ENCODE measurements around the gene TBC1D22A. TPM values are rescaled to one million over a fixed set of nuclear protein-coding genes. Genes with fewer than 3 reads are reported as not detected.

The TBC1D22A gene
- total RNA-seq, 1 experiment from 2014 or later, result 26.0 TPM

DNA sequence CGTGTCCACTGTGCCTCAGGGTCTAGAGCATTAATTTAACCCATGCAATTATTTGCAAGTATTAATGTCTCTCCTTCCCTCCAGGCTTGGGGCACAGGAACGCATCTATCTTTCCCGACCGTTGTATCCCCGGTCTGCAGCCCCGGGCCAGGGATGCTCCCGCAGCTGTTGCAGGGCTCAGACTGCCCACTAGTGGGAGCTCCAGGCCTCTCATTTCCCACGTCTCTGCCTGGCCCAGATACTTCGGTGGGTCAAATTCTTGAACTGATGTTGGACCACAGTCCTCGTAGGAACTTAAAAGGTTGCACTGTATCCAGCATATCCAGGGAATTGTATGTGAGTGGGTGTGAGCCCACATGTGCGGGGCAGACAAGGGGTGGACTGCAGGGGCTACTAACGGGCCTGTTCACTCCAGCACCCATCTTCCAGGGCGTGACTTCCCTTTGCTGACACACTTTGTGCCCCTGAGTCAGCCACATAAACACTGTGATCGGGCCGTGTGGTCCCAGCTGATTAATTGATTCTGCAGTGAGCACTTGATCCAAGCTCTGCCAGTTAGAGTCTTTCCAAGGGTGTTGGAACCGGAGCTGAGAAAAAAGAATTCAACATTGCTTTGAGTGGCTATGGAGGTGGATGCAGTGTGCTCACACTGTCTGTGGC, 451.3 kb downstream of the TBC1D22A start:
- DNase-seq (ENCODE audit: unreplicated experiment), result peak; percentile 32
- TF ChIP-seq, protein P1, sequence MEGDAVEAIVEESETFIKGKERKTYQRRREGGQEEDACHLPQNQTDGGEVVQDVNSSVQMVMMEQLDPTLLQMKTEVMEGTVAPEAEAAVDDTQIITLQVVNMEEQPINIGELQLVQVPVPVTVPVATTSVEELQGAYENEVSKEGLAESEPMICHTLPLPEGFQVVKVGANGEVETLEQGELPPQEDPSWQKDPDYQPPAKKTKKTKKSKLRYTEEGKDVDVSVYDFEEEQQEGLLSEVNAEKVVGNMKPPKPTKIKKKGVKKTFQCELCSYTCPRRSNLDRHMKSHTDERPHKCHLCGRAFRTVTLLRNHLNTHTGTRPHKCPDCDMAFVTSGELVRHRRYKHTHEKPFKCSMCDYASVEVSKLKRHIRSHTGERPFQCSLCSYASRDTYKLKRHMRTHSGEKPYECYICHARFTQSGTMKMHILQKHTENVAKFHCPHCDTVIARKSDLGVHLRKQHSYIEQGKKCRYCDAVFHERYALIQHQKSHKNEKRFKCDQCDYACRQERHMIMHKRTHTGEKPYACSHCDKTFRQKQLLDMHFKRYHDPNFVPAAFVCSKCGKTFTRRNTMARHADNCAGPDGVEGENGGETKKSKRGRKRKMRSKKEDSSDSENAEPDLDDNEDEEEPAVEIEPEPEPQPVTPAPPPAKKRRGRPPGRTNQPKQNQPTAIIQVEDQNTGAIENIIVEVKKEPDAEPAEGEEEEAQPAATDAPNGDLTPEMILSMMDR (IDR thresholded peaks at IDR 0.05; ENCODE audit: unreplicated experiment), result peak; percentile 77

DNA sequence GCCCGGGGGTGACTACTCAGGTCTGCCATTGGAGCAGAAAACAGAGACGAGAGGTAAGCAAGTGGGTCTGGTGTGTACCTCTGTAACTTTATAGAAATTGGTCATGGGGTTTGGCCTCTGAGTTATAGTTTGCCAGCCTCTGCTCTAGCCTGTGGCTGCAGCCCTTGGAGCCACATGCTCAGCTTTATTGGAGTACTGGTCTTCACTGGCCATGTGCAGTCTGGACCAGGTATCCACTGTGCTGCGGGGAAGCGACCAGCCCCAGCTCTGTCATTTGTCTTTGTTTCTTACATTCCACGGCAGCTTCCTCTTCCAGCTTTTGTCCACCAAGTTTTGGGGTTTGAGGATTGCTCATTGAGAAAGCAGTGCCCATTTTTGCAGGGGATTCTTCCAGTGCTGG, 453.4 kb downstream of the TBC1D22A start:
- CTCF ChIA-PET, result no interaction called here

More for the DNA sequence above, 451.3 kb downstream of the TBC1D22A start:
- no peaks in the 10 kb centered on the region for H3K36me3 Mint-ChIP-seq (ENCODE audit: insufficient read depth, unreplicated experiment)
- POLR2A ChIA-PET, result no interaction called here
- CTCF ChIA-PET, result interaction anchor here (0.6 to 1.2 kb wide), 6 partner anchors 206 to 1979 kb away, joined by 3 to 4 read pairs (median 3); no protein-coding TSS in a partner anchor
- intact Hi-C loops (cut with micrococcal nuclease), result loop anchor here (5.0 to 10.0 kb wide), 2 partner anchors 374 to 1281 kb away; no protein-coding TSS in a partner anchor
- BruUV-seq (replicated peaks), result no TSS peak
- peaks cover 8% of the 10 kb centered on the region for H3K9me3 Mint-ChIP-seq (ENCODE audit: unreplicated experiment)
- H3K27ac Mint-ChIP-seq (ENCODE audit: low read depth, unreplicated experiment), result no peak overlapping the region
- peaks cover 5% of the 10 kb centered on the region for H3K4me1 Mint-ChIP-seq (ENCODE audit: insufficient read depth, unreplicated experiment)
- no peak overlapping the region for H3K4me3 Mint-ChIP-seq (ENCODE audit: unreplicated experiment)
- no peaks in the 10 kb centered on the region for H3K27me3 Mint-ChIP-seq (ENCODE audit: insufficient read depth, unreplicated experiment)

DNA sequence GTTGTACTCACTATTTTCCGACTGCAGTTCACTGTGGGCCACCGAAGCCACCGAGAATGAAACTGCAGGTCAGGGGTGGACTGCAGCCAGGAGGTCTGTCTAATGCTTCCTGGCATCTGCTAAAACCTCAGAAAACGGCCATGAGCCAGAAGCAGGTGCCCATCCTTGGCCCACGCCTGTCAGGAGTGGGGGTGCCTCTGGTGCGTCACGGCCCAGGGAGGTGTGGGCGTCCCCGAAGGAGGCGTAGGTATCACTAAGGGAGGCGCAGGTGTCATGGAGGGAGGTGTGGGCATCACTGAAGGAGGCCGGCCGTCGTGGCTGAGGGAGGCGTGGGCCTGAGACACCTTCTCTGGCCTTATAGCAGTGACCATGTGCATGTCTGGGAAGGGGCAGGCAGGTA, 456.2 kb downstream of the TBC1D22A start:
- Mint-ChIP-seq H3K36me3 (ENCODE audit: insufficient read depth, unreplicated experiment) (no peaks in the 10 kb centered on the region), H3K27me3 (ENCODE audit: insufficient read depth, unreplicated experiment) (no peaks in the 10 kb centered on the region), H3K27ac (ENCODE audit: low read depth, unreplicated experiment) (no peak overlapping the region), H3K4me1 (ENCODE audit: insufficient read depth, unreplicated experiment) (peaks cover 5% of the 10 kb centered on the region), H3K4me3 (ENCODE audit: unreplicated experiment) (no peak overlapping the region), H3K9me3 (ENCODE audit: unreplicated experiment) (no peaks in the 10 kb centered on the region)
- no TSS peak for BruUV-seq (replicated peaks)
- TF ChIP-seq, protein P1 (IDR thresholded peaks at IDR 0.05; ENCODE audit: unreplicated experiment), result no peak
- ChIA-PET CTCF (no interaction called here), POLR2A (no interaction called here)
- intact Hi-C loops (cut with micrococcal nuclease), result loop anchor here (10.0 kb wide), 1 partner anchor 1276 kb away; no protein-coding TSS in a partner anchor
- no peak for DNase-seq (ENCODE audit: unreplicated experiment)

More for the DNA sequence above, 453.4 kb downstream of the TBC1D22A start:
- H3K4me1 Mint-ChIP-seq (ENCODE audit: insufficient read depth, unreplicated experiment), result peaks cover 5% of the 10 kb centered on the region
- intact Hi-C loops (cut with micrococcal nuclease), result loop anchor here (10.0 kb wide), 1 partner anchor 1279 kb away; no protein-coding TSS in a partner anchor
- H3K27ac Mint-ChIP-seq (ENCODE audit: low read depth, unreplicated experiment), result no peak overlapping the region
- POLR2A ChIA-PET, result no interaction called here
- no TSS peak for BruUV-seq (replicated peaks)
- no peaks in the 10 kb centered on the region for H3K27me3 Mint-ChIP-seq (ENCODE audit: insufficient read depth, unreplicated experiment)
- no peak overlapping the region for H3K4me3 Mint-ChIP-seq (ENCODE audit: unreplicated experiment)
- no peaks in the 10 kb centered on the region for H3K36me3 Mint-ChIP-seq (ENCODE audit: insufficient read depth, unreplicated experiment)
- TF ChIP-seq, protein P1 (IDR thresholded peaks at IDR 0.05; ENCODE audit: unreplicated experiment), result no peak
- peaks cover 8% of the 10 kb centered on the region for H3K9me3 Mint-ChIP-seq (ENCODE audit: unreplicated experiment)
- DNase-seq (ENCODE audit: unreplicated experiment), result no peak

DNA sequence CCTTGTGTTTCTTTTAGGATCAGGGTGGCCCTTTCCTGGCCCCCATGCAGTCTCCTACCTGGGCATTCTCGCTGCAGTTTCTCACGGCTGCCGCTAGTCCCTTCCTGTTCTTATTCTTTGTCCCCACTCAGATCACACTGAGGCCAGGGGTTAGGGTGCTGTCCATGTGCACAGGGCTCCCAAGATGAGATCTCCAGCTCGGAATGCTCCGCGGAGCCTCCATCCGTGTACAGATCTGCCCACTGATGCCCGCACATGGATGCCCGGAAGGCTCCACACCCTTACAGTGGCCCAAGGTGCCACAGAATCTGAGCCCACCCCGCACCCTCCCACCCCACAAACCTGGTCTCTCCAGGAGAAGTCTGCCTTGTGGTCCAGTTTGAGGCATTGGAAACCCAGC, 457.3 kb downstream of the TBC1D22A start:
- no peaks in the 10 kb centered on the region for H3K36me3 Mint-ChIP-seq (ENCODE audit: insufficient read depth, unreplicated experiment)
- H3K4me1 Mint-ChIP-seq (ENCODE audit: insufficient read depth, unreplicated experiment), result peaks cover 5% of the 10 kb centered on the region
- H3K27me3 Mint-ChIP-seq (ENCODE audit: insufficient read depth, unreplicated experiment), result no peaks in the 10 kb centered on the region
- DNase-seq (ENCODE audit: unreplicated experiment), result no peak
- ChIA-PET CTCF (no interaction called here), POLR2A (no interaction called here)
- TF ChIP-seq, protein P1 (IDR thresholded peaks at IDR 0.05; ENCODE audit: unreplicated experiment), result no peak
- no peaks in the 10 kb centered on the region for H3K9me3 Mint-ChIP-seq (ENCODE audit: unreplicated experiment)
- no peak overlapping the region for H3K4me3 Mint-ChIP-seq (ENCODE audit: unreplicated experiment)
- no TSS peak for BruUV-seq (replicated peaks)
- intact Hi-C loops (cut with micrococcal nuclease), result loop anchor here (10.0 kb wide), 1 partner anchor 1275 kb away; no protein-coding TSS in a partner anchor
- H3K27ac Mint-ChIP-seq (ENCODE audit: low read depth, unreplicated experiment), result no peak overlapping the region
